ENCODE results near the gene RRP9.
"Not testable (repeated sequence)": the region's sequence is repeated elsewhere in the genome, so short reads cannot be mapped to it uniquely, and the experiment has no call there.

Gene RRP9

DNA sequence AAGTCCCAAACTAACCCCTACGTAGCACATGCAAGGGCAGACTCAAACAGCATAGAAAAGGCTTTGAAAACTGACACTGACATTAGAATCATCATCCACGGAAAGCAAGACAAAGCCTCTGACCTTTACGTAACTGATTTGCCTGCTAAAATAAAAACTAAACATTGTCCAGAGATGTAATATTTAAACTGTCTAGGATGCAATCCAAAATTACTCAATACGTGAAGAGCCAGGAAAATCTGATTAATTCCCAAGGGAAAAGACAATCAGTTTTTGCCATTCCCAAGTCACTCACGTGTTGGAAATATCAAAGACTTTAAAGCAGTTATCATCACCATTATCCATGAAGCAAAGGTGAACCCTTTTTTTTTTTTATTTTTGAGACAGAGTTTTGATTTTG, 25.3 kb downstream of the RRP9 start:
- H3K4me3 ChIP-seq, result no peak overlapping the region
- H4K20me1 ChIP-seq, result no peaks in the 10 kb centered on the region
- no peak for TF ChIP-seq Cebpa-rat (IDR thresholded peaks at IDR 0.05)
- no peak overlapping the region for H3K27ac ChIP-seq
- no peaks in the 10 kb centered on the region for H3K9me3 ChIP-seq
- H3K9ac ChIP-seq, result no peak overlapping the region
- no peaks in the 10 kb centered on the region for H3K27me3 ChIP-seq
- no peak overlapping the region for H3K4me2 ChIP-seq
- H3K36me3 ChIP-seq, result no peaks in the 10 kb centered on the region
- H3K4me1 ChIP-seq, result peaks cover 8% of the 10 kb centered on the region

DNA sequence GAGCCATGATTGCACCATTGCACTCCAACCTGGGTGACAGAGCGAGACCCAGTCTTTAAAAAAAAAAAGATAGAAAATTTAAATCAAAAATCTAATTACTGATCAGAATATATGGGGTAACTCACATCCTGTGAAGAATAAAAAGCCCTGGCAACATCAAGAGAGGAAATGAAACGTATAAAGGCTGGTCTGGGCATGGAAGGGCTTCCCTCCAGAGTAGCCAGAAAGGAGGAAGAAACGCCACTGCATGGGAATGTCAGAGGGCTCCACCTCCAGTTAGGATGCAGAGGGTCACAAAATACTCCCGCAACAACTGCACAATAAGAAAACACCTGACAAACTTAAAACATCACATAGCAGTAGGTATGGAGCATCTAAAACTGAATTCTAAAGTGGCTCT, 33.7 kb downstream of the RRP9 start:
- Histone ChIP-seq H3K27me3 (no peaks in the 10 kb centered on the region), H3K4me2 (no peak overlapping the region), H3K4me1 (0 out of 2 replicates have a peak, but pooled peaks cover 5% of the 10 kb centered on the region), H3K27ac (no peak overlapping the region), H3K4me3 (no peak overlapping the region), H3K9me3 (peaks cover 58% of the 10 kb centered on the region), H3K9ac (no peak overlapping the region), H3K36me3 (no peaks in the 10 kb centered on the region), H4K20me1 (no peaks in the 10 kb centered on the region)
- TF ChIP-seq Cebpa-rat (IDR thresholded peaks at IDR 0.05), result no peak

DNA sequence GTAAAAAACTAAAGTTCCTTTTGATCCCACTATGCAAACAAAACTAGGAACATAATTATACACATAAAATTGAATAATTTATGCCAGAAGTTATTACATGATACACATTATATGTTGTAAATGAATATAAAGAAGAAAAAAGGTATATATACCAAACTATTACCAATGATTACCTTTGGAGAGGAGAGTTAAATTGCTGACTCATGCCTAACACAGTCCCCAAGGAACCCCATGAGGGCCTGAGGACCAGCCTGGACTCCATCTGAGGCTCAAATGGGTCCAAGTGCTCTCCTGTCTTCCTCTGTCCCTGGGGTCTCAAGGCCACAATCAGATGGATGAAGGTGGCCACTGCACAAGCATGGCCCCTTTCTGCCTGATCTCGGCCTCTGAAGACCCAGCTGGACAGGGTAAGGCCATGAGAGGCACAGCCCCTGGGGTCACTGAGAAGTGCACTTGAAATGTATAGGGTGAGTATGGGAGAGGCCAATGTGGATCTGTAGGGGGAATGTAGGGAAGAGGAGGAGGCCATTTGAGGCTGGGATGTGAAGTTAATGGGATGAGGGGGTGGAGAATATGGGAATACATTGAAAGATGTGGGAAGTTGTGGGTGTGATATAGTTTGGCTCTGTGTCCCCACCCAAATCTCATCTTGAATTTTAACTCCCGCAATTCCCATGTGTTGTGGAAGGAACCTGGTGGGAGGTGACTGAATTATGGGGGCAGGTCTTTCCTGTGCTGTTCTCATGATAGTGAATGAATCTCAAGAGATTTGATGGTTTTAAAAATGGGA, 37.5 kb downstream of the RRP9 start:
- TF ChIP-seq Cebpa-rat (IDR thresholded peaks at IDR 0.05), result no peak
- Histone ChIP-seq H4K20me1 (no peaks in the 10 kb centered on the region), H3K9ac (no peak overlapping the region), H3K27me3 (no peaks in the 10 kb centered on the region), H3K27ac (no peak overlapping the region), H3K36me3 (no peaks in the 10 kb centered on the region), H3K4me3 (no peak overlapping the region), H3K4me2 (no peak overlapping the region), H3K4me1 (0 out of 2 replicates have a peak, but pooled peaks cover 5% of the 10 kb centered on the region), H3K9me3 (peaks cover 47% of the 10 kb centered on the region)

DNA sequence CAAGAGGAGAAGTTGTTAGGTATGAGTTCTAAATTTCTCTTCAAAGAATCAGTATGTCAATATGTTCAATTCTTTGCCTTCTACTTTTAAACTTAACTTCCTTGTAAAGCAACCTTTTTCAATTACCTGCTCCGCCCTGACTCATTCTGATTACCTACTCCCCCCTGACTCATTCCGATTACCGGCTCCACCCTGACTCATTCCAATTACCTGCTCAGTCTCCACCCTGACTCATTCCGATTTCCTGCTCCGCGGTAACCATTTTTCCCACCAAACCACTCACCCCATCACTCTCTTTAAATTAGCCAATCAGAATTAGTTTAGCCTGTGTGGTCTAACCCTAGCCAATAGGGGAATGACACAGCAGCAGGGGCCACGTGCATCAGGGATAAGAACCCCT, 39.3 kb downstream of the RRP9 start:
- H3K4me3 ChIP-seq, H3K27me3 ChIP-seq, H4K20me1 ChIP-seq, H3K9ac ChIP-seq, H3K36me3 ChIP-seq, H3K27ac ChIP-seq, H3K4me2 ChIP-seq, H3K4me1 ChIP-seq: not testable (repeated sequence)
- H3K9me3 ChIP-seq, result peaks cover 29% of the 10 kb centered on the region

DNA sequence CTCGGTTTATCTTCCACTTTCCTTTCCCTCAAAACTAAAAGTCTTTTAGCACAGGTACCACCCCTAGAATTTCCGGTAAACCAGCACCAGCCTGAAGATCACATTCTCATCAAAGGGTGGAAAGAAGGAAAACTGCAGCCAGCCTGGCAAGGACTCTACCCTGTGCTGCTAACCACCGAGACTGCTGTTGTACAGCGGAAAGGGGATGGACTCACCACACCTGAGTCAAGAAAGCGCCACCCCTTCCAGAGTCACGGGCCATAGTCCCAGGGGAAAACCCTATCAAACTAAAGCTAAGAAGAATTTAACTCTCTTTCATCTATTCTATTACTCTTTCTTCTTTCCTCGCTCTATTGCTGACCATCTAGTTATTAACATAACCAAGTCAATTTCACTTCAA, 41.7 kb downstream of the RRP9 start:
- H3K4me1 ChIP-seq, H4K20me1 ChIP-seq, H3K4me2 ChIP-seq, H3K27me3 ChIP-seq, H3K9ac ChIP-seq, H3K27ac ChIP-seq, H3K36me3 ChIP-seq, H3K4me3 ChIP-seq: not testable (repeated sequence)
- H3K9me3 ChIP-seq, result peaks cover 10% of the 10 kb centered on the region

DNA sequence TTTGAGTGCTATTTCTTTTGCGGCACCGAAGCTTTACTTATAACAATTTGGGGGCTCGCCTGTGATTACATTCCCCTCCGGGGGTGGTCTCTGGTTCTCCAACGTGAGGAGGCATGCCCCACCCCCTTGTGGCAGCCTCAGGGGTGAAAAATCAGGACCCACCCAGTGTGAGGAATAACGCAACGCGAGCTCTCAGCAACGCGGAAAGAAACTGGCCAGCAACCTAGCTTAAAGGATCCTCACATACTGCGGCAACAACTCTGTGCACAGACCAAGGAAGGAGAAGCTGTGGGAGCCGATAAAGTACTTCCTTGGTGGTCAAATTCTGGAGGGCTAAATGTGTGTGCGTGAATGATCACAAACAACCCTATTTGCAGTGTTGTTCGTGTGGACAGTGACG, 44.3 kb downstream of the RRP9 start:
- no peak overlapping the region for H3K4me2 ChIP-seq
- H3K36me3 ChIP-seq, result no peaks in the 10 kb centered on the region
- H3K9me3 ChIP-seq, result no peaks in the 10 kb centered on the region
- no peak overlapping the region for H3K27ac ChIP-seq
- H3K4me3 ChIP-seq, result no peak overlapping the region
- no peak for TF ChIP-seq Cebpa-rat (IDR thresholded peaks at IDR 0.05)
- H3K27me3 ChIP-seq, result no peaks in the 10 kb centered on the region
- H3K4me1 ChIP-seq, result no peaks in the 10 kb centered on the region
- no peaks in the 10 kb centered on the region for H4K20me1 ChIP-seq
- no peak overlapping the region for H3K9ac ChIP-seq

DNA sequence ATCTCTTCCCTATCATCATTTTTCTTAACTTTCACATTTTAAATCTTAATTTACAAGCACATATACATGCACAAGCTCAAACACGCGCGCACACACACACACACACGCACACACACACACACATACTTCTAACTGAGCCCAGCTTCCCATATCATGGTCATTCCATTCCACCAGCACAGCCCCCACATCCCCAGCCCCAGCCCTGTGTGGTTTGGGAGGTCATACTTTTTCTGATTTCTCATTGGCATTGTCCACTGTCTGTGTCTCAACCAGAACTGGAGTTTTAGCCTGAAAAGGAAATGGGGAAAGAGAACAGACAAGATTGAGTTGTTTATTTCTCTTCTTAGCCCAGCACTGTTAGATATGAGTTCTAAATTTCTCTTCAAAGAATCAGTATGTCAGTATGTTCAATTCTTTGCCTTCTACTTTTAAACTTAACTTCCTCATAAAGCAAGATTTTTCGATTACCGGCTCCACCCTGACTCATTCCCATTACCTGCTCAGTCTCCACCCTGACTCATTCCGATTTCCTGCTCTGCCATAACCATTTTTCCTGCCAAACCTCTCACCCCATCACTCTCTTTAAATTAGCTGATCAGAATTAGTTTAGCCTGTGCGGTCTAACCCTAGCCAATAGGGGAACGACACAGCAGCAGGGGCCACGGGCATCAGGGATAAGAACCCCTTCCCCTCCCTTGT, 44.9 kb downstream of the RRP9 start:
- Histone ChIP-seq H4K20me1 (no peaks in the 10 kb centered on the region), H3K4me3 (no peak overlapping the region), H3K9me3 (no peaks in the 10 kb centered on the region), H3K4me2 (no peak overlapping the region), H3K27me3 (no peaks in the 10 kb centered on the region), H3K27ac (no peak overlapping the region), H3K9ac (no peak overlapping the region), H3K36me3 (no peaks in the 10 kb centered on the region), H3K4me1 (no peaks in the 10 kb centered on the region)
- no peak for TF ChIP-seq Cebpa-rat (IDR thresholded peaks at IDR 0.05)

DNA sequence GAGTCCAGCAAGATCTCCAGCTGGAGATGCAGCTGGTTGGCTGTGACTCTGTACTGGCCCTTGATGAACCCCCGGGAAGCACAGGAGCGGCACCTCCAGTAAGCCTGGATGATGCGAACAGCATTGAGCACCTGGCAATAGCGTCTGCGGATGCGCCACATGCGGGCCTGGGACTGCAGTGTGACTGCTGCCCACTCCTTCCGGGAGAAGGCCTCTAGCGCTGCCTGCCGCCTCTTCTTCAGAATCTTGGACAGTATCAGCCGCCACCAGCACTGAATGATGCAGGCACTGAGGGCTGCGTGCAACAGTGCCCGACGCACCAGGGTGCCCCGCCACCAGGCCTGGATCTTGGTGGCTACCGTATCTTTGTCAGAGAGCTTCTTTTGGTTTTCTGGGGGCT, 46.8 kb downstream of the RRP9 start:
- Histone ChIP-seq H4K20me1 (no peaks in the 10 kb centered on the region), H3K36me3 (no peaks in the 10 kb centered on the region), H3K27ac (no peak overlapping the region), H3K4me3 (no peak overlapping the region), H3K9me3 (no peaks in the 10 kb centered on the region), H3K27me3 (no peaks in the 10 kb centered on the region), H3K4me1 (no peaks in the 10 kb centered on the region), H3K4me2 (no peak overlapping the region), H3K9ac (no peak overlapping the region)
- TF ChIP-seq Cebpa-rat (IDR thresholded peaks at IDR 0.05), result no peak

DNA sequence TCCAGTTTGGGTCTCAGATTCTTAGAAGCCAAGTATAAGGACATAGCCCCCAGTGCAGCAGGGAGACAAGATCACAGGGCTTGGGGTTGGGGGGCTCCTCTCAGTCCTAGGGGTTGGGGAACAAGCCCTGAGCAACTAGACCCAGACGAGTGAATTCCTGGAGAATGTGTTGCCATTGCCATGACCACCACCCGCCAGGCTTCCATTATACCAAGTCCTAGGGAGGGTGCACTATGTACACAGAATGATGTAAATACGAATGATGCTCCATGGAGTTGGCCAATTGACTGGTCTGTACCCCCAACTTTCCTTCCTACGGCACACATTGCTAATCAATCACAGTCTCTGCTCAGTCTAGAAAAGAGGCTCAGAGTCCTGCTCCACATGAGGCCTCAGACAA, 47.3 kb downstream of the RRP9 start:
- Histone ChIP-seq H3K4me1 (no peaks in the 10 kb centered on the region), H3K9me3 (no peaks in the 10 kb centered on the region), H3K27ac (no peak overlapping the region), H3K9ac (no peak overlapping the region), H3K4me2 (no peak overlapping the region), H3K36me3 (no peaks in the 10 kb centered on the region), H4K20me1 (no peaks in the 10 kb centered on the region), H3K27me3 (no peaks in the 10 kb centered on the region), H3K4me3 (no peak overlapping the region)
- TF ChIP-seq Cebpa-rat (IDR thresholded peaks at IDR 0.05), result no peak

DNA sequence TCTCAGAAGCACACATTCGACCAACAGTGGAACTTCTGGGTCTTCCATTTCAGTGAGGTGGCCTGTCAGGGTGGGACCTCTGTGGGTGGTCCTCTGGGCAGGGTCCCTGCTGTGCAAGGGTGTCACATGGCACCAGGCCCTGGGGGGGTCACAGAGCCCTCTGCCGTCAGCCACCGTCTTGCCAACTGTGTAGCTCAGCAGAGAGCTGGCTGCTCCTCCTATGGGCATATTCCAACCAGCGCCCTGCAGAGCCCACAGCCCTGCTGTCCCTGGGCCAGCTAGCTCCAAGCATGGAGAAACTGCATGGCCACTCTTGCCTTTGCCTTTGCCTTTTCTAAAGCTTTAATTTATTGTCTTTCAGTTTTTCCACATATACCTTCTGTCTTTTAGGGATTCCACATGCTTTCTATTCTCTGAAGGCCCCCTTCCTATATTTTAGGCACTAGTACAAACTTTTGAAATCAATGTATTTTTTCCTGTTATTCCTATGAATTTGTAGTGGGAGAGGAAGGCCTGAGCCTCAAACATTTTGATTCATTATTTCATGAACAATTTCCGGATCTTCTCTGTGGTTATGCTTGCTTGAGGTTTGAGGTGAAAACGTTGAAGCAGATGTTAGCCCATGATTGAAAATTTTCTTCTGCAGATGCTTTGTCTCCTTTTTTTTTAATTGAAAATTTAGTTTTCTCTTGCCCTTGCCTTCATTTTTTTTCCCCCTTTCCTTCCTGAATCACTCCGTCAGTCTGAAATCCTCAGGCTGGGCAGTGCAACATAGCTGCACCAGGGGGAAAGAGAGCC, 50.3 kb downstream of the RRP9 start:
- no peak overlapping the region for H3K9ac ChIP-seq
- no peaks in the 10 kb centered on the region for H3K36me3 ChIP-seq
- no peak overlapping the region for H3K4me2 ChIP-seq
- no peaks in the 10 kb centered on the region for H3K9me3 ChIP-seq
- TF ChIP-seq Cebpa-rat (IDR thresholded peaks at IDR 0.05), result no peak
- H3K4me3 ChIP-seq, result no peak overlapping the region
- no peak overlapping the region for H3K27ac ChIP-seq
- no peaks in the 10 kb centered on the region for H3K27me3 ChIP-seq
- H3K4me1 ChIP-seq, result no peaks in the 10 kb centered on the region
- H4K20me1 ChIP-seq, result no peaks in the 10 kb centered on the region

Measured in BLaER1 (cell line).